Esophagus squamous epithelium (tissue), 4 donors: Measurements from ENCODE around the gene CCL20.

Source experiments
- CTCF ChIP-seq, 6 experiments: fragments of 450-650 bp in 4 of 6; fragments of 200-600 bp in 2 of 6; sonication (generic) in 2 of 6; IDR thresholded peaks; one replicate each; pipeline ENCODE4 v1.5.1; 2016 to 2019; ENCODE audit warnings: antibody characterized with exemption in 6 of 6, mild to moderate bottlenecking in 4 of 6, moderate library complexity in 4 of 6
- POLR2A ChIP-seq, 4 donors: fragments of 450-650 bp; IDR thresholded peaks; one replicate each; pipeline ENCODE4 v1.6.1; 2017; ENCODE audit warnings: antibody characterized with exemption in 4 of 4, mild to moderate bottlenecking in 4 of 4, moderate library complexity in 3 of 4

GRCh38 chr2:227815066-227815465 is 1.4 kb downstream of the CCL20 start:
- TF ChIP-seq CTCF (IDR thresholded peaks at IDR 0.05): no peak
- no peak for TF ChIP-seq POLR2A (IDR thresholded peaks at IDR 0.05)
